HG03196 (cell line): ENCODE results near the gene FOXA3.
A peak's percentile ranks its signal among the peaks of the same experiment; 100 is the strongest.

Source experiments
- ATAC-seq: cut with Tn5 transposase; IDR thresholded peaks from one replicate; pipeline ENCODE4 v1.9.1; 2021; ENCODE audit not compliant: unreplicated experiment

Gene FOXA3

GRCh38 chr19:45863840-45864628 lies at the start of gene FOXA3:
TSS of gene FOXA3 (plus strand) at chr19:45864326. CDS start at chr19:45864457, 131 bp downstream.
- peak; percentile 45 for ATAC-seq

- ATAC-seq: no peak
Observed at GRCh38 chr19:45814851-45815480, 49.2 kb upstream of the FOXA3 start, which contains the start of gene RSPH6A. TSS of gene RSPH6A (minus strand) at chr19:45815308. CDS start at chr19:45815176, 132 bp downstream.

DNA sequence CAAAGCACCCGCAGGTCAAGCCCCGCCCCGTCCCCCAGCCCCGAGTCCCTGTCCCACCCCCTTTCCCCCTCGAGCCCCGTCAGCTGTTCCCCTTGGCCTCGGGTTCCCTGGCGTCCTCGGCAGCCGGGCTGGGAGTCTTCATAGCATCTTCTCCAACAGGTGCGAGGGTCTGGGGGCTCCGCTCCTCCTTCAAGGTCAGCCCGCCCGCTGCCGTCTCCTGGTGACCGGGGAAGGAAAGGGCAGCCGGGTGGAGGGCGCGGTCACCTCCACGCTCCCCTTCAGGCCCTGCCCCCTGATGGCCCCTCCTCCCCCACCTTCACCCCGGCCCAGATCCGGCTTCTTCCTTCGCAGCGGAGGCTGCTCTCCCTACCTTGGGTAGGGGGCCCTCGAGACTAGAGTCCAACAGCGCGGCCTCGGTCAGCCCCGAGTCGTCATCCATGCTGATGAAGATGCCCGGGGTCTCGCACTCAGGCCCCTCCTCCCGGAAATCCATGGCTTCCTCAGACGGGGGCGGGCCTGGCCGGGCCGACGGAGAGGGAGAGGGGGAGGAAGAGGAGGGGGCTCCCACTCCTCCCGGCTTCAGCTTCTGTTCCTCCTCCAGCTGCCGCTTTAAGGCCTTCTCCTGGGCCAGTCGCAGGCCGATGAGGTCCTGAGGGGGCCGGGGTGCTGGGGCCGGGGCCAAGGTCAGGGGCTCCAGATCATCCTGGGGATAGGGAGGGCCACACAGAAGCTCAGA lies 48.5 kb upstream of the FOXA3 start:
- no peak for ATAC-seq

- no peak for ATAC-seq
Observed at GRCh38 chr19:45816236-45817009, 47.7 kb upstream of the FOXA3 start.

DNA sequence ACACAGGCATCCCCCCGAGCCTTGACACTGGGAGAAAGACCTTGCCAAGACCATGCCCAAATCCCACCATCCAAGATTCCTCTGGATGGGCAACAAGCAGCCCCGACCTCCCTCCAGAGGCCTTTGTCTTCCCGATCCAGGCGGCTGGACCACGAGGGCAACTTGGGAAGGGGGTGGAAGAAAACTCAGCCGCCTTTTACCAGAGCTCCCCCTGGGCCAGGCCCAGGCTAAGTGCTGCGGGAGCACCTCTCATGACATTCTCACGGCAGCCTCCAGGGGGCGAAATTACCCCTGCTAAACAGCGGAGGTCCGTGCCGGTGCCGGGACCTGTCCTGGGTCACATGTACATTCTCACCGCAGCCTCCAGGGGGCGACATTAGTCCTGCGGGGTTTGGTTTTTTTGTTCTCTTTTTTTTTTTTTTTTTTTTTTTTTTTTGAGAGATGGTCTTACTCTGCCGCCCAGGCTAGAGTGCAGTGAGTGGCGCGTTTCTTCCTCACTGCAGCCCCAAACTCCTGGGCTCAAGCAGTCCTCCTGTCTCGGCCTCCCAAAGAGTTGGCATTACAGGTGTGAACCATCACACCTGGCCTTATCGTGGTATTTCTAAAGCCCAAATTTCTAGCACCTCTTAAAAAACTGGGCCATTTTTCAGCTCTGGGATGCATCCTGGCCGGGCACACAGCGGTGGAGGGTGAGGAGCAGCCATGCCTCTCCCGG lies 47.0 kb upstream of the FOXA3 start:
- ATAC-seq: peak; percentile 66

GRCh38 chr19:45817725-45818301 lies 46.3 kb upstream of the FOXA3 start:
- no peak for ATAC-seq

GRCh38 chr19:45819769-45820168 lies 44.4 kb upstream of the FOXA3 start:
- ATAC-seq: no peak

DNA sequence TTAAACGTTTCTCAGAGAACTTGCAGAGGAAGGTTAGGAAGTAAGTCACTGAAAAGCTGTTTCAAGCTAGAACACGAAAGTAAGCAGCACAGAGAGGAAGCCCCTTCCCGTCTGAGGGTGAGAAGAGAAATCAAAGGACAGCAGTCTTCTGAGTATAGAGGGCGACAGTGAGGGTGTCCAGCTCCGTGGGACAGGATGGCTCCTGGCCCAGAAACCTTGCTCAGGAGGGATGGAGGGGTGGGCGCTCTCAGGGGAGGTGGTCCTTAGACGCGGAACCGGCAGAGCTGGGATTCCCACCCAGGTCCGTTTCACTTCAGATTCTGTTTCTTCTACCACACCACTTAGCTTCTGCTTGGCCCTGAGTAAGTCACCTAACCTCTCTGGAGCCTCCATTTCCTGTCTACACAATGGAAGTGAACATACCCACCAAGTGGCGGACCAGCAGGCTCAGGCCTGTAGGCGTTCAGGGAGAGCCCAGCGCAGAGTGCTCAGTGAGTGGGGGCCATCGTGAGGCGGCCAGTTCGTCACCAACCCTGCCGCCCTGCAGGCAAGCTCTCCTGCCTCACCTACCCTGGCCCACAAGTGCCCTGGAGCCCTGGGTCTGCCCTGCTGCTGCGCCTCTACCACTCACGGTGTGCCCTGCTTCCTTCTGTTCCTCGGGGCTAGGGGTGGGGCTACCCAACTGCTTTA lies 43.6 kb upstream of the FOXA3 start:
- ATAC-seq: no peak

DNA sequence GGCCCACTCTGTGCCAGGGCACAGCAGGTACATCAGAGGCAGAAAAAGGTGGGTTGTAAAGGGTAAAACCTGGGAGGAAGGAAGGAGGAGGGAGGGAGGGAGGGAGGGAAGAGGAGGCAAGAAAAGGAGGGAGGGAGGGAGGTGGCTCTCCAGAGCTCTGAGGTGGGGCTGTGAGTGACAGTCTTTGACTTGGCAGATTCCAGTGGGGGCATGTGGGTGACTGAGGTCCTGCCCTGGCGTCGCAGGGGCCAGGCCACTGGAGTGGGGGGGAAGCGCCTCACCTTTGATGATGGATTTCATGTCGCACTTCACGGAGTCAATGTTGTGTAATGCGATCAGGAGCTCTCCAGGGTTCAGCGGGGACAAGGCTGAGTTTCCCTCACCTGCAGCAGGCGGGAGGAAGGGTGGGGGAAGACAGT lies 43.0 kb upstream of the FOXA3 start:
- ATAC-seq: no peak

- ATAC-seq: no peak
Observed at GRCh38 chr19:45821570-45821969, 42.6 kb upstream of the FOXA3 start.

DNA sequence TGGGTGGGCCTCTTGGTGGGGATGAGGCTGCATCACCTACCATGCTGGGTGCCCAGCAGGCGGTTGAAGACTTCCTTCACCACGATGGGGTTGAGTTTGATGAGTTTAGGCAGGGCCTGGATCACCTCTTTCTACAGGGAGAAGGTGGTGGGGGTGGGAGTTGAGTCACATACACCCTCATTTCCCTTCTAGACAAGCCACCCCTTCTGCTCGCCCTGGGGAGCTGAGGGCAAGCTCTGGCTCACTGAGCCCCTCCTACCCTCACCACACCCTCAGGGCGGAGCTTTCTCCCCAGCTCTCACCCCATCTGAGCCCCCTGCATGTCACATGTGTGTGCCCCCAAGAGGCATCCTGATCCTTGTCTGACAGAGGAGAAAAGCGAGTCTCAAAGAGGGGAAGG lies 41.4 kb upstream of the FOXA3 start:
- no peak for ATAC-seq

DNA sequence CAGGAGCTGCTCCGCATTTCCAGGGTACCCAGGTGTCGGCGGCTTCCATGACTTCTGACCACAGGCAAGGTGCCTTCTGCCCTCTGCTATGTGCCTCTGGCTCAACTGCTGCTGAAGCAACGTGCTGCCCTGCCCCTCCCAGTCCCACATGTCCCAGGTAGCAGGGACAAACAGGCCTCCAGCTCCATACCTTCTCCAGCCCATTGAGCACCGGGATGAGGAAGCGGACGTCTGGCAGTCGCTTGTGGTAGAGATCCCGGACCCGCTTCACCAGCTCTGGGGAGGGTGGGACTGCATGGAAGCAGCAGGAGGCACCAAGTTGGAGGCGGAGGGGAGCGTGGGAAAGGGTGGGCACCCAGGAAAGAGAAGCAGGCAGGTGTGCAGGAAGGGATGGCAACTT lies 40.9 kb upstream of the FOXA3 start:
- ATAC-seq: no peak

GRCh38 chr19:45824041-45824471 lies 40.1 kb upstream of the FOXA3 start:
- ATAC-seq: no peak

GRCh38 chr19:45824531-45825262 lies 39.4 kb upstream of the FOXA3 start:
- no peak for ATAC-seq

GRCh38 chr19:45825263-45825605 lies 38.9 kb upstream of the FOXA3 start:
- ATAC-seq: no peak

GRCh38 chr19:45825917-45826893 lies 37.9 kb upstream of the FOXA3 start:
- no peak for ATAC-seq

DNA sequence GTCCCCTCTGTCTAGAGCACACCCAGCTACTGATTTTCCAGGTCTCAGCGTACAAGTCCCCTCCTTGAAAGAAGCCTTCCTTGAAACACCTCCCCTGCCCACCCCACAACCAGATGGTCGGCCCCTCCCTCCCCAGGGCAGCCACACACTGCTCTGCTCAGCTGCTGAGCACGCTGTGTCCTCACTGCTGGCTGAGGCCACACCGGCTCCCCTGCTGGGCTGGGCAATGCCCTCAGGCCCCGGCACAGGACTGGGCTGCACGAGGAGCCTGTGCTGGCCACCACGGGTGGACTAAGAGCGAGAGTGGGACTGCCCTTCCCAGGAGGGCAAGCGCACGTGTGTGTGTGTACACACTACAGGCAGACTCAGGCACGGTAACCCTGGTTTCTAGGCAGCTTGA lies 37.2 kb upstream of the FOXA3 start:
- ATAC-seq: no peak
